GM23338 (cell line): ENCODE results near the gene AP4M1. TPM values are rescaled to one million over a fixed set of nuclear protein-coding genes. Genes with fewer than 3 reads are reported as not detected.
A peak's percentile ranks its signal among the peaks of the same experiment; 100 is the strongest.

Experiments used
- ATAC-seq: fragments of 200-7000 bp; cut with Tn5 transposase; 3 replicates; pipeline ENCODE4 v1.9.1; 2020
- DNase-seq: peaks from one replicate; pipeline ENCODE4 v3.0.0-alpha.2; 2015; ENCODE audit warnings: low spot score
- H2AFZ ChIP-seq: fragments of 200-600 bp; sonication (generic); 2 replicates; pipeline ENCODE4 v1.8.0; 2016; ENCODE audit warnings: antibody characterized with exemption, mild to moderate bottlenecking, moderate library complexity
- H3F3A ChIP-seq: fragments of 200-600 bp; sonication (generic); replicated peaks from 2 replicates; pipeline ENCODE4 v1.8.0; 2017; ENCODE audit warnings: antibody characterized with exemption, mixed run types, low read depth
- H3K27ac ChIP-seq: fragments of 200-600 bp; sonication (generic); 2 replicates; pipeline ENCODE4 v1.6.1; 2016; ENCODE audit warnings: low read depth
- H3K27me3 ChIP-seq: fragments of 200-600 bp; sonication (generic); 2 replicates; pipeline ENCODE4 v1.8.0; 2016; ENCODE audit warnings: mild to moderate bottlenecking, mixed run types, moderate library complexity; ENCODE audit not compliant: insufficient read depth
- H3K36me3 ChIP-seq: fragments of 200-600 bp; sonication (generic); 2 replicates; pipeline ENCODE4 v1.8.0; 2016; ENCODE audit warnings: mild to moderate bottlenecking; ENCODE audit not compliant: insufficient read depth
- H3K4me1 ChIP-seq: fragments of 200-600 bp; sonication (generic); 2 replicates; pipeline ENCODE4 v1.8.0; 2016; ENCODE audit warnings: mild to moderate bottlenecking, moderate library complexity; ENCODE audit not compliant: insufficient read depth
- H3K4me2 ChIP-seq: fragments of 200-600 bp; sonication (generic); 2 replicates; pipeline ENCODE4 v1.7.1; 2017; ENCODE audit warnings: mixed run types
- H3K4me3 ChIP-seq: fragments of 200-600 bp; sonication (generic); 2 replicates; pipeline ENCODE4 v1.6.1; 2016; ENCODE audit warnings: mixed run types
- H3K79me2 ChIP-seq: fragments of 200-600 bp; sonication (generic); replicated peaks from 2 replicates; pipeline ENCODE4 v1.8.0; 2017; ENCODE audit warnings: mild to moderate bottlenecking; ENCODE audit not compliant: insufficient read depth
- H3K9me2 ChIP-seq: fragments of 200-600 bp; sonication (generic); 2 replicates; pipeline ENCODE4 v1.8.0; 2017; ENCODE audit not compliant: insufficient read depth
- H4K20me1 ChIP-seq: fragments of 200-600 bp; sonication (generic); replicated peaks from 2 replicates; pipeline ENCODE4 v1.8.0; 2017; ENCODE audit warnings: mild to moderate bottlenecking; ENCODE audit not compliant: insufficient read depth
- H3K27ac Mint-ChIP-seq: 2 replicates; pipeline ENCODE4 v1.8.0; 2020; ENCODE audit warnings: inconsistent platforms, mild to moderate bottlenecking, moderate library complexity, mixed read lengths
- H3K27me3 Mint-ChIP-seq: 3 replicates; pipeline ENCODE4 v1.8.0; 2022; ENCODE audit warnings: low read depth, mild to moderate bottlenecking, moderate library complexity, mixed read lengths, inconsistent platforms; ENCODE audit not compliant: insufficient read depth, poor library complexity
- H3K36me3 Mint-ChIP-seq: 3 replicates; pipeline ENCODE4 v1.8.0; 2021; ENCODE audit warnings: low read depth, mild to moderate bottlenecking, inconsistent platforms, moderate library complexity, mixed read lengths
- H3K4me1 Mint-ChIP-seq: 3 replicates; pipeline ENCODE4 v1.8.0; 2020; ENCODE audit warnings: mild to moderate bottlenecking, inconsistent platforms, mixed read lengths
- H3K4me3 Mint-ChIP-seq: 3 replicates; pipeline ENCODE4 v1.8.0; 2021; ENCODE audit warnings: moderate library complexity, mild to moderate bottlenecking, inconsistent platforms, mixed read lengths
- H3K9me3 Mint-ChIP-seq: 3 replicates; pipeline ENCODE4 v1.8.0; 2020; ENCODE audit warnings: moderate library complexity, mild to moderate bottlenecking, inconsistent platforms, mixed read lengths
- CREB1 ChIP-seq: fragments of 250-450 bp; sonication (Bioruptor Pico); IDR thresholded peaks from 2 replicates; pipeline ENCODE4 v1.5.0; 2020; ENCODE audit warnings: low read depth, mild to moderate bottlenecking, moderate library complexity
- POLR2AphosphoS5 ChIP-seq: IDR thresholded peaks from 2 replicates; pipeline ENCODE4 v1.6.1; 2016; ENCODE audit warnings: antibody characterized with exemption, low read depth
- polyA plus RNA-seq: library from polyadenylated mRNA; unstranded; fragments of >200 nt; fragmentation: Nextera tagmentation; extraction: Ambion mirVana; gene quantifications from 2 replicates; pipeline ENCODE4 v1.2.1, GENCODE V29; 2016
- total RNA-seq: library from RNA; depleted of rRNA; stranded (reverse); fragments of >200 nt; shearing (Covaris generic); gene quantifications from 2 replicates; pipeline ENCODE4 v1.2.3, GENCODE V29; 2014
- TF ChIP-seq, protein P1 (sequence below): fragments of 250-450 bp; sonication (Bioruptor Pico); IDR thresholded peaks from 2 replicates; pipeline ENCODE4 v1.5.0; 2020; ENCODE audit warnings: mild to moderate bottlenecking, moderate library complexity

Gene AP4M1
- total and polyA plus RNA-seq, 2 experiments from 2014 or later: 9.5 to 13.3 TPM

DNA sequence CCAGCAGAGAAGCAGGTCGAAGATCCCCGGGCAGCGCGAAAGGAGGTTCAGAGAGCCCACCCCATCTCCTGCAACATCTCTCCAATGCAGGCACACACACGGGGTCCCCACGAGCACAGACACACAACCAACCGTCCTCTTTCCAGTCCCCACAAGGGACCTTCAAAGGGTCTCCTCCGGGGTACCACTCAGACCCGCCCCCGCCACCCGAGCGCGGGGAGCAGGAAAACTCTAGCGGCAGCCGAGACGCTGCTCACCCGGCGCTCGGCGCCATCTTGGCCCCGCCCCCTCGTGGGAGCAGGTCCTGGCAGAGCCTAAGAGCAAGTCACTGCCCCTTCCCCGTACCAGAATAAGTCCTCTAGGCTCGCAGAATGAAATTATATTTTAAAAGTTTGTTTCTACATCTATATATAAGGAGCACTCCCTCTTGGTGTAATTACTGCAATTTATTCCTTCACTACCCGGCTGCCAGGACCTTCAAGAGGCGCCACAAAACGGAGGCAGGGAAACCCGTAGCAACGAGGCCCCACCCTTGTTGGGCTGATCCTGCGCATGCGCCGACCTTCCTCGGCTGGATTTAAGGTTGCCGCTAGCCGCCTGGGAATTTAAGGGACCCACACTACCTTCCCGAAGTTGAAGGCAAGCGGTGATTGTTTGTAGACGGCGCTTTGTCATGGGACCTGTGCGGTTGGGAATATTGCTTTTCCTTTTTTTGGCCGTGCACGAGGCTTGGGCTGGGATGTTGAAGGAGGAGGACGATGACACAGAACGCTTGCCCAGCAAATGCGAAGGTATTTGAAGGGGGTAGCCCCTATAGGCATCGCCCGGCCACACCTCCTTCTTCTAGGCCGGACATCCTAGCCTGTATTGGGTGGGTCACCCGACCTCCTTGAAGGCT is 17.9 kb downstream of the AP4M1 start, which contains the start of the genes CNPY4 and TAF6:
Gene CNPY4, plus strand, starts transcription at position 563 of the 898 bp plus-strand sequence. Its CDS starts 111 bp downstream, at position 674.
Gene TAF6, minus strand, starts transcription at position 287 of the 898 bp plus-strand sequence. CDS start 5,149 bp downstream, outside the sequence.
- no peaks in the 10 kb centered on the region for H3K27me3 ChIP-seq
- no peaks in the 10 kb centered on the region; the same call in 2 of the 3 replicates for H3K9me3 Mint-ChIP-seq
- peaks cover 19% of the 10 kb centered on the region; the same call in 2 of the 3 replicates for H3K36me3 Mint-ChIP-seq
- H3F3A ChIP-seq: peaks cover 18% of the 10 kb centered on the region; the same call in 1 of the 2 replicates
- peak within 1 kb of the TSS; percentile 99 for H3K27ac Mint-ChIP-seq
- no peaks in the 10 kb centered on the region for H3K9me2 ChIP-seq
- DNase-seq (peak; percentile 98), ATAC-seq (peak; percentile 81)
- peak within 1 kb of the TSS; percentile 94 for H3K4me3 Mint-ChIP-seq
- H3K4me1 ChIP-seq: peaks cover 8% of the 10 kb centered on the region
- no peaks in the 10 kb centered on the region for H3K36me3 ChIP-seq
- peak within 1 kb of the TSS; percentile 88 for H3K4me3 ChIP-seq
- TF ChIP-seq, protein P1, sequence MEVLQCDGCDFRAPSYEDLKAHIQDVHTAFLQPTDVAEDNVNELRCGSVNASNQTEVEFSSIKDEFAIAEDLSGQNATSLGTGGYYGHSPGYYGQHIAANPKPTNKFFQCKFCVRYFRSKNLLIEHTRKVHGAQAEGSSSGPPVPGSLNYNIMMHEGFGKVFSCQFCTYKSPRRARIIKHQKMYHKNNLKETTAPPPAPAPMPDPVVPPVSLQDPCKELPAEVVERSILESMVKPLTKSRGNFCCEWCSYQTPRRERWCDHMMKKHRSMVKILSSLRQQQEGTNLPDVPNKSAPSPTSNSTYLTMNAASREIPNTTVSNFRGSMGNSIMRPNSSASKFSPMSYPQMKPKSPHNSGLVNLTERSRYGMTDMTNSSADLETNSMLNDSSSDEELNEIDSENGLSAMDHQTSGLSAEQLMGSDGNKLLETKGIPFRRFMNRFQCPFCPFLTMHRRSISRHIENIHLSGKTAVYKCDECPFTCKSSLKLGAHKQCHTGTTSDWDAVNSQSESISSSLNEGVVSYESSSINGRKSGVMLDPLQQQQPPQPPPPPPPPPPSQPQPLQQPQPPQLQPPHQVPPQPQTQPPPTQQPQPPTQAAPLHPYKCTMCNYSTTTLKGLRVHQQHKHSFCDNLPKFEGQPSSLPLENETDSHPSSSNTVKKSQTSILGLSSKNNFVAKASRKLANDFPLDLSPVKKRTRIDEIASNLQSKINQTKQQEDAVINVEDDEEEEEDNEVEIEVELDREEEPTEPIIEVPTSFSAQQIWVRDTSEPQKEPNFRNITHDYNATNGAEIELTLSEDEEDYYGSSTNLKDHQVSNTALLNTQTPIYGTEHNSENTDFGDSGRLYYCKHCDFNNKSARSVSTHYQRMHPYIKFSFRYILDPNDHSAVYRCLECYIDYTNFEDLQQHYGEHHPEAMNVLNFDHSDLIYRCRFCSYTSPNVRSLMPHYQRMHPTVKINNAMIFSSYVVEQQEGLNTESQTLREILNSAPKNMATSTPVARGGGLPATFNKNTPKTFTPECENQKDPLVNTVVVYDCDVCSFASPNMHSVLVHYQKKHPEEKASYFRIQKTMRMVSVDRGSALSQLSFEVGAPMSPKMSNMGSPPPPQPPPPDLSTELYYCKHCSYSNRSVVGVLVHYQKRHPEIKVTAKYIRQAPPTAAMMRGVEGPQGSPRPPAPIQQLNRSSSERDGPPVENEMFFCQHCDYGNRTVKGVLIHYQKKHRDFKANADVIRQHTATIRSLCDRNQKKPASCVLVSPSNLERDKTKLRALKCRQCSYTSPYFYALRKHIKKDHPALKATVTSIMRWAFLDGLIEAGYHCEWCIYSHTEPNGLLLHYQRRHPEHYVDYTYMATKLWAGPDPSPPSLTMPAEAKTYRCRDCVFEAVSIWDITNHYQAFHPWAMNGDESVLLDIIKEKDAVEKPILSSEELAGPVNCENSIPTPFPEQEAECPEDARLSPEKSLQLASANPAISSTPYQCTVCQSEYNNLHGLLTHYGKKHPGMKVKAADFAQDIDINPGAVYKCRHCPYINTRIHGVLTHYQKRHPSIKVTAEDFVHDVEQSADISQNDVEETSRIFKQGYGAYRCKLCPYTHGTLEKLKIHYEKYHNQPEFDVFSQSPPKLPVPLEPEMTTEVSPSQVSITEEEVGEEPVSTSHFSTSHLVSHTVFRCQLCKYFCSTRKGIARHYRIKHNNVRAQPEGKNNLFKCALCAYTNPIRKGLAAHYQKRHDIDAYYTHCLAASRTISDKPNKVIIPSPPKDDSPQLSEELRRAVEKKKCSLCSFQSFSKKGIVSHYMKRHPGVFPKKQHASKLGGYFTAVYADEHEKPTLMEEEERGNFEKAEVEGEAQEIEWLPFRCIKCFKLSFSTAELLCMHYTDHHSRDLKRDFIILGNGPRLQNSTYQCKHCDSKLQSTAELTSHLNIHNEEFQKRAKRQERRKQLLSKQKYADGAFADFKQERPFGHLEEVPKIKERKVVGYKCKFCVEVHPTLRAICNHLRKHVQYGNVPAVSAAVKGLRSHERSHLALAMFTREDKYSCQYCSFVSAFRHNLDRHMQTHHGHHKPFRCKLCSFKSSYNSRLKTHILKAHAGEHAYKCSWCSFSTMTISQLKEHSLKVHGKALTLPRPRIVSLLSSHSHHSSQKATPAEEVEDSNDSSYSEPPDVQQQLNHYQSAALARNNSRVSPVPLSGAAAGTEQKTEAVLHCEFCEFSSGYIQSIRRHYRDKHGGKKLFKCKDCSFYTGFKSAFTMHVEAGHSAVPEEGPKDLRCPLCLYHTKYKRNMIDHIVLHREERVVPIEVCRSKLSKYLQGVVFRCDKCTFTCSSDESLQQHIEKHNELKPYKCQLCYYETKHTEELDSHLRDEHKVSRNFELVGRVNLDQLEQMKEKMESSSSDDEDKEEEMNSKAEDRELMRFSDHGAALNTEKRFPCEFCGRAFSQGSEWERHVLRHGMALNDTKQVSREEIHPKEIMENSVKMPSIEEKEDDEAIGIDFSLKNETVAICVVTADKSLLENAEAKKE: no peak
- peak; percentile 67 for TF ChIP-seq POLR2AphosphoS5
- peak; percentile 69 for TF ChIP-seq CREB1 (CRISPR knock-in tag)
- peak within 1 kb of the TSS; percentile 83 for H3K4me2 ChIP-seq
- no peaks in the 10 kb centered on the region; the same call in 1 of the 2 replicates for H4K20me1 ChIP-seq
- peaks cover 14% of the 10 kb centered on the region for H3K27me3 Mint-ChIP-seq
- peak within 1 kb of the TSS; percentile 83 for H3K27ac ChIP-seq
- peaks cover 7% of the 10 kb centered on the region for H3K79me2 ChIP-seq
- peak within 1 kb of the TSS; percentile 91 for H2AFZ ChIP-seq
- H3K4me1 Mint-ChIP-seq: peaks cover 8% of the 10 kb centered on the region; the same call in 2 of the 3 replicates
